KOPT-K1 (cell line): Measurements from ENCODE around the gene CCNDBP1.

Source experiments
- H3K27ac ChIP-seq: fragments of 200-600 bp; sonication (generic); 2 replicates; pipeline ENCODE4 v1.5.1; 2016; ENCODE audit warnings: antibody characterized with exemption, mild to moderate bottlenecking, low read depth, low read length; ENCODE audit not compliant: poor library complexity, severe bottlenecking
- H3K36me3 ChIP-seq: fragments of 200-600 bp; sonication (generic); 2 replicates; pipeline ENCODE4 v1.5.1; 2017; ENCODE audit warnings: antibody characterized with exemption, mild to moderate bottlenecking, low read length, moderate library complexity; ENCODE audit not compliant: insufficient read depth
- H3K9me3 ChIP-seq: fragments of 200-600 bp; sonication (generic); 2 replicates; pipeline ENCODE4 v1.5.1; 2017; ENCODE audit warnings: antibody characterized with exemption, low read length, mild to moderate bottlenecking; ENCODE audit not compliant: insufficient read depth, poor library complexity, severe bottlenecking

The CCNDBP1 gene

DNA sequence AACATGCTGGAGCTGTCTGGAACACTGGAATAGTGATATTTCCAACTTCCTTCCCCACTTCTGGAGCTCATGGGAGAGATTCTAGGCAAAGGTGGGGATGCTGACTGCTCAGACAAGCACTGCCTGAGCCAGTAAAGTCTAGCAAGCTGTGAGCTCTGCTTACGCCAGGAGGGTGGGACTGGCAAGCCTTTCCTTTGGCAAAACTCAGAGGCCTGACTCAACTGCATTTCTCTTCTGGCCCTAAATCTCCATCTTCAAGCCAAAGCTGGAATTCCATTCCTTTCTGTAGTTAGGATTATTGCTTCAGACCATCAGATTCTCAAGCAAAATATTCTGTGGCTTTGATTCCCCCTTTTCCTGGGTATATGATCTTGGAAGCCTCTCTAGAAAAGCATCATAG, 55.9 kb downstream of the CCNDBP1 start:
- no peaks in the 10 kb centered on the region for H3K36me3 ChIP-seq
- no peaks in the 10 kb centered on the region for H3K9me3 ChIP-seq
- H3K27ac ChIP-seq, result no peak overlapping the region

DNA sequence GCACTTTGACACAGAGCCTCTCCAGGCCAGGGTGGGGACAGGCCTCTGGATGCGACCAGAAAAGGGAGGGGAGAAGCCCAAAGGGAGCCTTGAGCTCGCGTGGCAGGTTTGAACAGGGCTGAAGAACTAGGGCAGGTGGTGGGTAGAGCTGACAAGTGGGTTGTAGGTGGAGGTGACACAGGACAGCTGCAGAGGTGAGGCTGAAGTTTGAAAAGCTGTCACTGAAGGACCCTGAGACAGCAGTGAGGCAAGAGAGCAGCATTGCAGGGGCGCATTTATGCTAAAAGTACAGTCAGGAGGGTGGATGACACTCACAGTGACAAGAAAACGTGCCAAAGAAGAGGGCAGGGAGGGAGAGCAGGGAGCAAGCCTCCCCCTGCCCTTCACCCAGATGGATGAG, 57.4 kb downstream of the CCNDBP1 start:
- Histone ChIP-seq H3K36me3 (no peaks in the 10 kb centered on the region), H3K9me3 (no peaks in the 10 kb centered on the region), H3K27ac (no peak overlapping the region)

DNA sequence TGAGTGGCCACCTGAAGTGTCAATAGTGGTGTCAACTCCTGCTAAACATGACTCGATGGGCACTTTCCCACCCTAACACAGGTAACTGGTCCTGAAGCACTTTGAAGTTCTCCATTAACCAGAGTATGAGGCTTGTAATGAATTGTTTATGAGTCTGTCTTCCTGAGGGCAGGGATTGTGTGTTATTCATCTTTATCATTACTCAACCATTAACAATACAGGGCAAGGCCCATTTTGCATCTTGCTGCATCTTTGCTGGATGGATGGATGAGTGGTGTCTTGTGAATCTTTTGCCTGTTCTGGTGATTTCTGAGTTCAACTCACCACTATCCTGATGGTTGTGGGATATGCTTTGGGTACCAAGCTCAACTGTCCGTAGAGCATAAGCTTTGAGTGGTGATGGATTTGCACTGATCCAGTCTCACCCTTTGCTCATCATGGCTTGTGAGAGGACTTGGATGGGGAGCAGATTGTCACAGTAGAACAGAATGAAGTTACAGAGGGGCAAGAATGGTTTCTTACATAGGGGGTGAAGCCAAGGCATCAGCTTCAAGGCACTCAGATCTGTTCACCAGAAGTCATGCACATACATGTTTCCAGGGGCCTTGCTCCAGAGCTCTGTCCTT, 57.9 kb downstream of the CCNDBP1 start:
- no peak overlapping the region for H3K27ac ChIP-seq
- H3K36me3 ChIP-seq, result no peaks in the 10 kb centered on the region
- H3K9me3 ChIP-seq, result no peaks in the 10 kb centered on the region

DNA sequence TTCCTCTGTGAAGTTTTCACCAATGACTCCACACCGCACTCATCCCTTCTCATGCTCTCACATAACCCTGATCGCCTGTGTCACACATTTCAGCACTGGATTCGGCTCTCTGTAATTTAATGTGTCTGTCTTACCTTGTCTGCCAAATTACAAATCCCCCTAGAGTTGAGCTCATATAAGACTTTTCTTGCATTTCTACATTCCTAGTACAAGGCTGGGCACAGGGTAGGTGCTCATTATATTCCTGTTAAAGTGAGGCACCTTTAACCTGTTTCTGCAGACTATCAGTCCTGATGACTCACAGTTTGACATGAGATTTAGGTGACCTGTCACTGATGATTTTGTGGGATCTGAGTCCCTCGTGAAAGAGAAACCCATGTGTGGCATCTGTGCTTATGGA, 58.9 kb downstream of the CCNDBP1 start:
- Histone ChIP-seq H3K36me3 (no peaks in the 10 kb centered on the region), H3K27ac (no peak overlapping the region), H3K9me3 (no peaks in the 10 kb centered on the region)

DNA sequence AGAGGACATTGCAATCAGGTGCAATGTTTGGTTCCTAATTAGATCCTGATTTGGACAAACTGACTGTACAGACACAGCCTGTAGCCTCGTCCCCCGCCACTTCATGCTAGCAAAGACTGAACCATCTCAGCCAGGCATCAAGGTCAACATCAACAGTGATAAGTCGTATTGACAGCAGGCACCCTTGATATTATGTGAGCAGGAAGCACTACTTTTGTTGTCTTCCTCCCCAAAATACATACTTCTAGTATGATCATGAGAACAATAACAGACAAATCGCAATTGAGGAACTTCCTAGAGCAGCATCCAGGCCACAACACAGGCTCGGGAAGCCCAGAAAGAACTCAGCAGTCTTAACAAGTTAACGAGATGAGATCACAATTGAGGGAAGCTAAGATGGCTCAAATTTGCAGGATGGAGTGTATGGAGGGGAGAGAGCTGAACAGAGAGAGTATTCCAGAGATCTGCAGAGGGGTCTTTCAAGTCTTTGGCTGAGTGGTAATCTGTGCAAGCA, 61.1 kb downstream of the CCNDBP1 start:
- Histone ChIP-seq H3K36me3 (no peaks in the 10 kb centered on the region), H3K27ac (no peak overlapping the region), H3K9me3 (no peaks in the 10 kb centered on the region)
